T follicular helper cell (primary cell): Measurements from ENCODE around the gene SLC37A1.

Experiments used
- DNase-seq: peaks from one replicate; pipeline ENCODE4 v3.0.0-alpha.2; 2020; ENCODE audit warnings: low read depth

Gene SLC37A1

DNA sequence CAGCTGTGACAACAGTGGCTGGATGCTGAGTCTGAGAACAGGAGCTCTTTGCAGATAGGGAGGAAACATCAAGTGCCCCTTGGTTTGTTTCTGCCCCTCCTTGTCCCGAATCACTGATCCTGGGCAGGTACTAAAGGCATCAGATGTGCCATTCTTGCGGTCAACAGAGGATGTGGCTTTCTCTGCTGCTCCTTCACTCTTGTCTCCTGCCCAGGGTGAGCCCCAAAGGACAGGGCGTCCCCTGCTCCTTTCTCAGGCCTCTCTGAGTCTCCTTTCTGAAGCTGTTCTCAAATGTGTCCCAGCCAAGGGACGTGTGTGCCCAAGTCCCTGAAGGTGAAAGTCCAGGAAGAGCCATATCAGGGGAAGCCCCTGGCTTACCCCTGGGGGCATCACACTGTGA is 31.7 kb downstream of the SLC37A1 start:
- no peak for DNase-seq

DNA sequence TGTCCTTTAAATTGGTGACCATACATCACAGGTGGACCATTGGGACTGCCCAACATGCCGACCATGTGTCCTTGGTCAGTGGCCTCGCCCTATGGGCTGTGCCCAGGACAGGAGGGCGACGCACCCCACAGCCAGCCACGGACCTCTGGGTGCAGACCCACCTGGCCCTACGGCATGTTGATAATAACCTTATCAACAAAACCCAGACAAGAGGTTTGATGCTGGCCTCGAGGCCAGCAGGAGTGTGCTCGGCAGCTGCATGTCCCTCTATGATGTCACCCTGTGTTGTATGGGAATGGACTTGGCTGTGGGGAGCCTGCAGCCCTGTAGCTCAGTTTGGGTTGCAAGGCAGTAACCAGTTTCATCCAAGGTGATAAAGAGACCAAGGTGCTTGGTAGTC is 32.1 kb downstream of the SLC37A1 start:
- no peak for DNase-seq

DNA sequence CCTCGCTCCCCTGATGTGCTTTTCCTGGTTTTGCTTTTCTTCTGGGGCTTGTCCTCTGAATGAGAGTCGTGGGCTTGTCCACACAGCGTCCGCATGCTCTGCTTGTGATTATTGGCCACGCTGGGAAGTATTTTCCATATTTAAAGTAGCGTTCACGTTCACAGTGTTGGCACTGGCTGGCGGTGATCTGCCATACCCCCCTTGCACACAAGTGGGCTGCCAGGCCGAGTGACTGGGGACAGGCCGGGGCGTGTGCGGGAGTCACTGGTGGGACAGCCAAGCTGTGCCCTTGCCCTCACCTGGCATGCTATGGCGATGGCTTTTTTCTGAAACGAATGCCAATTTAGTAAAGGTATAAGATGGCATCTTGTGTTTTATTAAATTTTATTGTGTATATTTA is 32.8 kb downstream of the SLC37A1 start:
- DNase-seq: no peak

DNA sequence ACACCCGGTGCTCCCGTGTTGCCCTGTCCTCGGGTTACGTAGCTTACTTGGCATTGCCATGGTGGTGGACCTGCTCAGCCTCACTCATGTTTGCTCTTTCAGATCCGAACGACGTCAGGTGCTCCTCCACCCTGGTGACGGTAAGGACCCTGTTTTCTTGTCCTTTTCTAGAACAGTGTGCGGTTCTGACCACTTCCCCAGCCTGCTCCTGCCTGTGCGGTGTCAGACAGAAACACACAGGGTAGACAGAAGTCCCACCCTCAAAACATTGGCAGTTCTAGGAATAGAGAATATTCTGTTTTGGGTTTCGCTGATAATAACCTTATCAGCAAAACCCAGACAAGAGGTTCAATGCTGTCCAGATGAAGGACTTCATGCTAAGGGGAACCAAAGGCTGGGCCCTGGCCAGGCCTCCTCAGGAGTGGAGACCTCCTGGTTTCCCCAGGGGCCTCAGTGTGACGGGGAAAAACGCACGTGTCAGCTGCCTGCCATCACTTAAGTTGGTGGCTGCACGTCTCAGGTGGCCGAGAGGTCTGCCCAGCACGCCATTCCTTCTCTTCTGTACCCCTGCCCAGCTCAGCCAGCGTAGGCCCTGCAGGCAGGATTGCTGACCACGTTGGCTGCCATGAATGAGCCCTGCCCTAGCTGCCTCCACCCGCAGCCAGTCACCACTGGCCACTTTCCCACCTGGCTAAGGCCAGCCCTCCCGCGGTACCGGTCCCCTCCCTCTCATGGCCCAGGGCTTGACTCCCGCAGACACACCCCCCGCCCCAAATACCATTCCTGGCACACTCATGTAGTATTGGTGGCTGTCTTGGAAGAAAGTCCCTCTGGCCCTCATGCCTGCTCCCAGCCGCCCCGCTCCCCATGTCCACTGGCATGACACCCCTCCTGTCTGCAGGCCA is 33.6 kb downstream of the SLC37A1 start:
- no peak for DNase-seq

DNA sequence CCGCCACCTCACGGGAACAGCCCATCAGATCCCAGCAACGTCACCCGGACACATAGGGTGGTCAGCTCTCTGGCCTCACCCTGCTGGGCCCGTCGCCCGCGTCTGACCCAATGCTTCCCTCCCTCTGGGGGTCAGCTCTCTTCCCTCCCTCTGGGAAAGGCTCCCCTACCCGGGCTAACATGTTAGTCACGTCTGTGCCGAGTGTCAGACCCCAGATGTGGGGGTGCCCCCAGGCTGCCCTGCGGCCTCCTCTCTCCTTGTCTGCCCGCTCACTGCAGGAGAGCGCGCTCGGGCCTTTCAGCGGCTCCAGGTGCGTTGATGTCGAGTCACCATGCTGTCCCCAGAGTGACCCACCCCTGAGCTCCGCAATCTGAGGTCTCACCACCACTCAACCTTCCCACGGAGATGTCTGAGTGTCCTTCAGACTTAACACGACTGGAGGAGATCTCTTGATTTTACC is 34.3 kb downstream of the SLC37A1 start:
- no peak for DNase-seq

DNA sequence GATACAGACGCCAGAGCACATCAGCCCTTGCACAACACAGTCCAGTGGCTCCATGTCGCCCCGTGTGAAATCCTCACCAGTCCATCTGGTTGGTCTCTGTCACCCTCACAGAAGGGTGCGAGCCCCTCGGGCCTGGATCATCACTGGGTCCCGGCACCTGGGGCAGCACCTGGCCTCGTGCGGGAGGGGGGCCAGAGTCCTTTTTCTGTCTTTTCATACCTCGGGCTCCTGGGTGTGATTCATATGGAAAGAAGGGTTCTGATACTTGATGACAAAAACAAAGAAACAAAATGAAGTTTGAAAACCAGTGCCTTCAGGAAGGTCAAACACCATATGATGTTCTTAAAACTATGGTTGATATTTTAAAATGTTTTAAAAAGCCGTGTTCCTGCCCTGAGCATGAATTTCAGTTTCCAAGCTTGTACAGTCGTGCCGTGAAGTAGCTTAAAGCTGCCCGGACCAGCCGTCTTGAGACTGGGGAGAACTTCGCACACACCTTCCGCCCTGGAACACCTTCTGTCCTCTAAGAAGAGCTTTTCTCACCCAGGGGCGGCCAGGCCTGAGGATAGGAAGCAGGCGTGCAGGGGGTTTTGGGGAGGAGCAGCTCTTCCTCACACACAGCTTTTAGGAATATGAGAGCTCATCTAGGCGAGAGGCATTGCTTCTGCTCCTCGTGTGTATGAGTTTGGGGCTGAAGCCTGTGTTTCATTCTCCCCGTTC is 35.2 kb downstream of the SLC37A1 start:
- DNase-seq: no peak

DNA sequence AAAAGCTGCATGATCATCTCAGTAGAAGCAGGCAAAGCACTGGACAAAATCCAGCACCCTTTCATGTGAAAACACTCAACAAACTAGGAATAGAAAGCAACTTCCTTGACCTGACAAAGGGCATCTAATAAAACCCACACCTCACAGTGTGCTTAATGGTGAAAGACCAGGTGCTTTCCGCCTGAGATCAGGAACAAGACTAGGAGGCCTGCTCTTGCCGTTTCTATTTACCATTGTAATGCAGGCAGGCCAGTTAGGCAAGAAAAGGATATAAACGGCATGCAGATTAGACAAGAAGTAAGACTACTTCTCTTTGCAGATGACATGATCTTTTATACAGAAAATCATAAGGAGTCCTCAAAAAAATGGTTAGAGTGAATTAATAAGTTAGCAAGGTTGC is 37.2 kb downstream of the SLC37A1 start:
- no peak for DNase-seq

DNA sequence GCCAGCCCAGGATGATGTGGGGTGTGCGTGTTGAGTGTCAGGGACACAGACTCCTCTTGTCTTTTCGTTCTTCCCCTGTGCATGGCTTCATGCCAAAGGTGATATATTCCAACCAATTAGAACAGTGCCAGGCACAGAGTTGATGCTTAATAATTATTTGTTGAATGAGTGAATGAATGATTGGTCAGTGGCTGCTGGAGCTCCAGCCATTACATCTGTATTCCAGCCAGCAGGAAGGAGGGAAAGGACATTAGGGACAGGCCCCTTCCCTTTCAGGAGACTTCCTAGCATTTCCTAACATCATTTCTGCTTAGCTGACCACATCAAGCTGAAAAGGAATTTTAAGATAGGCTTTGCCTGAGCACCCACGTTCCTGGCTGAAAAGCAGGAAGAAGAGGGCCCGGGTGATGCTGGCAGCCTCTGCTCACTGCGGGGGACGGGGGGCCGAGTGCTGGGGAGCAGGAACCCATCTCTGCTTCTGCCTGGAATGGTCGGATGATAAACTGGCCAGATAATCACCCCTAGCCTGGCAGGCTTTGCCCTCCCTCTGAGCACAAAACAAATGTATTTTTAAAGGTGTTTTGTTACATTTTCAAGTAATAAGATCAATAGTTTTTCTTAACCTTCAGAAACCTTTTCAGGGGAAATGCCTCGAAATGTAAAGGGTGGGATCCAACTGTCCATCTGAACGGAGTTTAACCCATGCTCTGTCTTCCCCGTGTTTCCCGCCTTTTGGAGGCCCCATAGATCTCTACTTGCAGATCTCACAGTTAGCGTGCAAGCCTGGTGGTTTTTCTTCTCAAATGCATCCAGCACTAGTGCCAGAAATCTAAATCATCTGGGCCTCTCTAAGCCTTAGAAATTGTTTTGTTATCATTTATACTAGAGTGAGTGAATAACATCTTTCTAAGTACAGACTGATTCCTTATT is 39.0 kb downstream of the SLC37A1 start:
- DNase-seq: no peak

DNA sequence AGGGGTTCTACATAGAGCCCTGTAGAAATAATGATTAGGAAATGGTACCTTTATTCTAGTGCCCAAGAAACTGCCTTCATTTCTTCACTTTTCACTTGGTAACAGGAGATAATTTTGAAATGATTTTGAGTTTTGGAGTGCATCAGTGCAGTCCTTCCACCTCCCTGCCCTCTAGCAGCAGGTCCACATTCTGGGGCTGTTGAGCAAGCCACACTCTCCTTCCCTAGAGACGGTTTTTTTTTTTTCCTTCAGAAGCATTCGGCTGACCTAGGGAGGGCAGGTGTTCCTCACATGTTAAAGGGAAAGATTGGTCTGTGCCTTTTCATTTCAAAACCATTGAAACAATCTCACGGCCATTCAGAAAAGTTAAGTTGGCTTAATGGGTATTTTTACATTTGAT is 39.8 kb downstream of the SLC37A1 start:
- no peak for DNase-seq

DNA sequence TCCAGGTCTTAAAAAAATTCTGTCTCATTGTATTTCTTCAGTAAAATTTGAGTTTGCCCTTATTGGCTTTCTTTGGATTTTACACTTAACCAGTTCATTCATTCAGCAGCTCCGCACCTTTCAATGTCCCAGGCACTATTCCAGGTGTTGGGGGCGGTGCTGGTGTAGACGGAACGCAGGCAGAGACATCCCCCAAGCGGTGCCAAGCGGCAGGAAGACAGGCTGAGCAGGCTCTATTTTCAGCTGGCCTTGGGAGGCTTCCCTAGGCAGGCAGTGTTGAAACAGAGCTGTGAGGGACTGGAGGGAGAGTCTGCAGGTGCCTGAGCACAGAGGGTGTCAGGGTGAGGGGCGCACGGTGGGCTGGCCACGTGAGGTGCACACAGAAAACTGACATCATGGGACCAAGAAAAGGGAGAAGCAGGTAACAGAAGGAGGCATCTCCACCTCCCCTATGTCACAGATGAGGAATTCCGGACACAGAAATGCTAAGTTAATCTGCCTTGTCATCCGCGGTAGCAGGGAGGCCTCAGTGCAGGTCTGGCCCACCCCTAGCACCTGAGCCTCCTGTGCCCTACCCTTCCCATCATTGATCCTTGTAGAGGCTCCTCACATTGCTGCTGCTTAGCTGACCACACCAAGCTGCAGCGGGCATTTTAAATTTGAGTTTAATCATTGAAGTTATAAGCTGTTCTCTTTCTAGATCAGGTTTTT is 40.8 kb downstream of the SLC37A1 start:
- DNase-seq: no peak

DNA sequence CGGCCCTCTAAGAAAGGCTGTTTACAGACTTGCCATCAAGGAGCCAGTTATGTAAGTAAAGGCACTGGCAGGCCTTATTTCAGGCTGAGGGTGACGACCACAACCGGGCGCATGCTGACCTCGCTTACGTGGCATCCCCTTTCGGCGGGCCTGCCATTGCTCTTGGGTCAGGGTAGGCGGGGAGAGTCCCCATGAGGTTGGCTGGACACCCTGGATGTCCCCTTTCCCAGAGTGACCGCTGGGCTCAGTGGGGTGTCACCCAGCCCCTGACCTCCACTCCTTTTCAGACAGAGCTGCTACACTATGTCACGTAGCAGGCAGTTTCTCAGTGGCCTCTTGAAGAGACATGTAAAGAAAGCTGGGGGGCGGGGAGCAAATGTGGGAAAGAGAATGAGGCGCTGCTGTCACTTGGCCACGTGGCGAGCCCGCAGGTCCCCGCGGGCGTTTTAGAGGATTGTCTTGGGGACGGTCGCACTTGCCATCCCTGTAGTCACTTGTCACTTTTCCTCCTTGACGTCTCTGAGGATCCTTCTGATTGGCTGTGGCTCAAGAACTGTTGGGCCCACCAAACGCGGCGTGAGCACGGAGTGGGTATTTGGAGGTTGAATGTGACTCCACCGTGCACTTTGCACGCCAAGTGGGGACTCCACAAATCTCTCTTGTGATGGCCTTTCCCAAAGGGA is 42.2 kb downstream of the SLC37A1 start:
- DNase-seq: no peak

DNA sequence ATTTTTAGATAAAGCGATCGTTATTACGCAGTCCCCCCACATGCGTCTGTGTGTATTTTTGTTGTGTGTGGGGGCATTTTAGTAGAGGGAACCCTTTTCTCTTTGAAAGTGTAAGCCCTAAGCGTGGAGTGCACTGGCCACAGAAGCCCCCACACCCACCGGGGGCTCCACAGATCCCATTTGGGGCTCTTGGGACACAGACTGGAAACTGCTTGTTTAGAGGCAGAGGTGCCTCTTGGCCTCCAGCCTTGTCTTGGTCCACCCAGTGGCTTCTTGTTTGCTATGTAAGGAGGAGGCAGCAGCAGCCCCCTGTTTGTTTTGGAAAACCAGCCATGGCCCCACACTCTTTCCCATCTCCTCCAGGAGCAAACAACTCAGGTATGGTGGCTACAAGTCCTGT is 42.8 kb downstream of the SLC37A1 start:
- DNase-seq: no peak

DNA sequence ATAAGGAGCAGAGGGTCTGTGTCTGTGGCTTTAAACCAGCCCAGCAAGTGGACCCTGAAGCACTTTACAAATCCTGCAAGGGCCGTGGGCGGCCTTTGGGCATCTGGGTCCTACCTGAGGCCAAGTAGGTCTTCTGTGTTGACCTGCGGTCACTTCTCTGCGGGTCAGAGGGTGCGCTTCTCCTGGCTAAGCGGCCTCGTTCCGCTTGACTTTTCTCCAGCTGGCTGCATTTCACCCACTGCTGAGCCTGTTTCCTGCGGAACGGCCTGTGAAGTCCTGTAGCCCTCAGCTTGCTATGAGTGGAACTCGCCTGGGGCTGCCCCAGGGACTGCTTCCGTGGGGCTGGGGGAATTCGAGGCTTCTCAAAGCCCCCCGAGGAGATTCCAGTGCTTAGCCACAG is 43.3 kb downstream of the SLC37A1 start:
- no peak for DNase-seq

DNA sequence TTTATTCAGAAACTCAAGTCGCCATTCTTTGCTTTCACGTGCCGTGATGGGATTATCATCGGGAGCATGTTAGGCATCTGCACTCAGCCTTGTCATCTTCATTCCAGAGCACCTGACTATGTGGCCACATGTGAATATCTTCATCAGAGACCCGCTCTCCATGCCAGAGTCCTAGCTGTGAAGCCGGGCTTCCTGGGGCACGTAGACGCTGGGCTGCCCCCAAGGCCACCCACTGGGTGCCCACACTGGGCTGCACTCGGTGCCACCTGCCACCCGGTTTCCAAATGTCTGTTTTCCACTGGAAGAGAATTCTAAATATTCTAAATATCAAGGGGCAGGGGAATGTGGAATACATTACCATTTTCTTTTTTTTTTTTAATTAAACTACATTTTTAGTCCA is 43.8 kb downstream of the SLC37A1 start:
- DNase-seq: no peak

DNA sequence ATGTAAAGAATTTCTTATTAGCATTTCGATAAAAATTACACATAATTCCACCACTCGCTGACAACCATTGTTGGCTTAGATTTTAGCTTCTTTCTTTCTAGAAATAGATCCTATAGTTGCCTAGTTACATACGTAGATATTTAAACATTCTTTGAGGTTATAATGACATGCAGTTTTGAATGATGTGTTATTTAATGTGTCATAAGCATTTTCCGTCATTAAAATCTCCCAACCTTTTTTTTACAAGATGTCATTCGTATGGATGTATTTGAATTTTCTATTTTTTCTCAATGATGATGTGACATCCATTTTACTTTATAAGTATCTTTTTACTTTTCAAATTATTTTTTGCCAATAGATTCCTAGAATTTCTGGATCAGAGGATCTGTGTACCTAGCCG is 44.7 kb downstream of the SLC37A1 start:
- DNase-seq: no peak

DNA sequence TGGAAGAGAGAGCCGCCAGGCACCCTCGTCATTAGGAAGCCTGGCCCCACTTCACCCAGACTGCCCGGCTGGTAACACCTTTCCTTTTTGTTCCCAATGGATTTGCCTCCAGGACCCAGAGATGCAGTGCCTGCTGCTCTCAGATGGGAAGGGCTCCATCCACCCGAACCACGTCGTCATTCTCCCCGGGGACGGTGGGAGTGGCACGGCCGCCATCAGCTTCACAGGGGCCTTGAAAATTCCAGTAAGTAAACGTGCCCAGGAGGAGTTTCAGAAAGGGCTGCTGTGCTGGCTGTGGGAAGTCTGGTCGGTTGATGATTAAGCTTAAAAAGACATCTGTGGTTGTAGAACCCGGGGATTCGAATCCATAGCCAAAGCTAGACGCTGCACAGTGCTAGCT is 45.2 kb downstream of the SLC37A1 start:
- no peak for DNase-seq

DNA sequence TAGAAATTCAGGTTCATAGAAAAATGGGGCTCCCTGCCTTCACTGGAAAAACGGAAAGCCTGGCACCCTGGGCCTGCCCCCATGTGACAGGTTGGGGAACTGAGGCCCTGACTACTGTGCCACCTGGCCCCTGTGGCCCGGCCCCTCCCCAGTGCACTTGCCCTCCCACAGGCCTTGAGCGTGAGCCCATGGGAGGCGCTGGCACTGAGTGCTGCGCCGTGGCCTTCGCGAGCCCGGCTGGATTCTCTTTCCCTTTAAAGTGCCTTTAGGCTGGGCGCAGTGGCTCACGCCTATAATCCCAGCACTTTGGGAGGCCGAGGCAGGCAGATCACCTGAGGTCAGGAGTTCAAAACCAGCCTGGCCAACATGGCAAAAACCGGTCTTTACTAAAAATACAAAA is 45.7 kb downstream of the SLC37A1 start:
- no peak for DNase-seq

DNA sequence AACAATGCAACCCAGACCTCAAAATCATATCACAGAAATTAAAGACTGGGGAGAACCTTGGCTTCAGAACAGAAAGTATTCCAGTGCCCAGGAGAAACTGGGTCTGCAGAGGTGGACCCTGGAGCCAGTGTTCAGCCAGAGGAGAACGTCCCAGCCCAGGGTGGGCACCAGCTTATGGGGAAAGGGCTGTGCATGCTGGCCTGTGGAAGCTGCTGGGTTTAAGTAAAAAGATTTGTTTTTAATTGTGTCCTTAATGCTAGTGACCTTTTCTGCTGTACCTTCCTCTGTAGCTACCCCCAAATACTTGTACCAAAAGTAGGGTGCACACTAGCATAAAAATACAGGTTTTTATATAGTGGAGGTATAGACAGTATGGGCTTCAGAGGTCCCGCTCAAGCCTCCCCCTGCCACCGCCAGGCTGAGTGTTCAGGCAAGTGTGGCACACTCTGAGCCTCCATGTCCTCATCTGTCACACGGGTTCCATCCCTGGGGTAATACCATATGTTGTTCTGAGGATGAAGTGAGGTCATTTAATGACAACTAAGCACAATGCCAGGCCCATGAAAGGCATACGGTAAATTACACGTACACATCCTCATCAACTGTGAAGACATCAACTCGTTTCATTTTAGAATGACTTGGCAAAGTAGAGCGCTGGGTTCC is 47.0 kb downstream of the SLC37A1 start:
- DNase-seq: no peak

DNA sequence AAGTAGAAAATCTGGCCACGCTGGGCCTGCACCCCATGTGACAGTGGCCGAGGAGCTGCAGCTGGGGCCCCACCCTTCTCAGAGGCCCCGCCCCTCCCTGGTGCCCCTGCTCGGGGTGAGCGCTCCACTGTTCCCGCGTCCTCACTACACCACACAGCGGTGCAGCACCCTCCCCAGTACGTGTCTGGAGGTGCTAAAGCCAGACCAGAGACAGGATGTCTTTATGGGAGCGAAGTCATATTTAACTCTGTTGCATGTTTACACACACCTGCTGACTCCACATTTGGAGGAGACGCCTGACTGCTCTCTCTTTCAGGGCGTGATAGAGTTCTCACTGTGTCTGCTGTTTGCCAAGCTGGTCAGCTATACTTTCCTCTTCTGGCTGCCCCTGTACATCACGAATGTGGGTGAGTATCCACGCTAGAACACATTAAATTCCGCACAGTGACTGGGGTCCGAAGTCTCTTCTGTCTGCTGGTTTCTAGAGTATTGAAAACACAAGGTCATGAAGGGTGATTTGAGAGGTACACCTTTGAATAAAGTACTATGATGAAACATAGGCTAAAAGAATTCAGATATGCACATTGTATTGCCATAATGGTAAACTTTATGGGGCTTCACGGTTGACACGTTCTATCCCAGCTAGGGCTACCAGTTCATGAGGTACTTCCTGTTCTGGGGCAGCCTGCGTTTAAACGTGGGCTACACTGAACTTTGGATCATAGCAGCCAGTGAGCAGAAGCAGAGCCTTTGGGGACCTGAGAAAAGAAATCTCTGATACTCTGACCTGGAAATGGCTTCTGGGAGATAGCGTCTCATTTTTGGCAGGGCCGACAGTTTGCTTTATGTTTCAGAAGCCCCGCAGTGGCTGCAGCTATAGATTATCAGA is 48.4 kb downstream of the SLC37A1 start:
- no peak for DNase-seq
